ACC112 (cell line): ENCODE measurements around the gene BLVRA.
"Not testable (repeated sequence)": the region's sequence is repeated elsewhere in the genome, so short reads cannot be mapped to it uniquely, and the experiment has no call there.

Experiments
- H2AFZ ChIP-seq: fragments of 200-600 bp; sonication (generic); one replicate; pipeline ENCODE4 v1.6.0; 2017; ENCODE audit warnings: antibody characterized with exemption, low read length; ENCODE audit not compliant: unreplicated experiment
- H3K27ac ChIP-seq: fragments of 200-600 bp; sonication (generic); 2 replicates; pipeline ENCODE4 v1.5.1; 2014; ENCODE audit warnings: low read depth, mild to moderate bottlenecking, antibody characterized with exemption, low read length, moderate library complexity
- H3K27me3 ChIP-seq: fragments of 200-600 bp; sonication (generic); 2 replicates; pipeline ENCODE4 v1.6.1; 2014; ENCODE audit warnings: mild to moderate bottlenecking, antibody characterized with exemption, low read length, moderate library complexity, mixed read lengths; ENCODE audit not compliant: insufficient read depth
- H3K36me3 ChIP-seq: fragments of 200-600 bp; sonication (generic); 2 replicates; pipeline ENCODE4 v1.6.1; 2016; ENCODE audit warnings: mild to moderate bottlenecking, antibody characterized with exemption, low read length, moderate library complexity, mixed read lengths; ENCODE audit not compliant: insufficient read depth
- H3K4me1 ChIP-seq: fragments of 200-600 bp; sonication (generic); one replicate; pipeline ENCODE4 v1.6.1; 2016; ENCODE audit warnings: low read length, mixed read lengths; ENCODE audit not compliant: insufficient read depth, unreplicated experiment, control insufficient read depth
- H3K4me3 ChIP-seq: fragments of 200-600 bp; sonication (generic); 2 replicates; pipeline ENCODE4 v1.5.1; 2014; ENCODE audit warnings: mild to moderate bottlenecking, low read depth, low read length
- H3K79me2 ChIP-seq: fragments of 200-600 bp; sonication (generic); one replicate; pipeline ENCODE4 v1.6.0; 2016; ENCODE audit warnings: low read length; ENCODE audit not compliant: control insufficient read depth, unreplicated experiment, insufficient read depth

The BLVRA gene

DNA sequence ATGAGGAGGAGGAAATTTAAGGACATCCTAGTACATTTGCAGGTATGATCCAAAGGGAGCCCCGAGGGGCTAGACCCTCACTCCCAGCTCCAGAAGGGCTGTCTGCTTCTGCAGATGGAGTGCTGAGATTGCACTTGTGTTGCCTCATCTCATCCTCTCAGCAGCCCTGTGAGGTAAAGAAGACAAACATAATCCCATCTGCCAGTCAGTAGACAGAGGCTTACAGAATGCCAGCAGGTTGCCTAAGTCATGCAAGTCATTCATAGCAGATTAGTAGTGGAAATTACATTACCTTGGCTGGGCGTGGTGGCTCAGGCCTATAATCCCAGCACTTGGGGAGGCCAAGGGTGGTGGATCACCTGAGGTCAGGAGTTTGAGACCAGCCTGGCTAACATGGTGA is 45.4 kb downstream of the BLVRA start:
- no peaks in the 10 kb centered on the region for H3K79me2 ChIP-seq
- H3K4me1 ChIP-seq, result no peaks in the 10 kb centered on the region
- H3K36me3 ChIP-seq, result no peaks in the 10 kb centered on the region
- no peak overlapping the region for H2AFZ ChIP-seq
- no peak overlapping the region for H3K4me3 ChIP-seq
- H3K27ac ChIP-seq, result no peak overlapping the region
- H3K27me3 ChIP-seq, result no peaks in the 10 kb centered on the region

DNA sequence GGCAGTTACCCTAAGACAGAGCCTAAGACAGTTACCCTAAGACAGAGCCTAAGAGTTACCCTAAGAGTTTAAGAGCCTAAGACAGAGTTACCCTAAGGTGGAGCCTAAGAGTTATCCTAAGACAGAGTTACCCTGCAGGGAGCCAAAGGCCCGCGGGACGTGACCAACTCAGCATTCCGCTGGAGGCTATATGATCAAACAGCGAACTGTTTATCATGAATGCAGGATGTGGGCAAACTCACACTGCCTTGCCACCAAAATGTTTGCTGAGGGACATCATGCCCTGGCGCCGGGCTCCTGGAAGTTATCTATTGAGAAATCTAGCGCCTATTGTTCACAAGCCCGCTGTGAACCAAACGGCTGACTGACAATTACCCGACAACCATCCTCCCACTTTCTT is 49.9 kb downstream of the BLVRA start:
- Histone ChIP-seq H3K27me3 (no peaks in the 10 kb centered on the region), H3K79me2 (no peaks in the 10 kb centered on the region)

DNA sequence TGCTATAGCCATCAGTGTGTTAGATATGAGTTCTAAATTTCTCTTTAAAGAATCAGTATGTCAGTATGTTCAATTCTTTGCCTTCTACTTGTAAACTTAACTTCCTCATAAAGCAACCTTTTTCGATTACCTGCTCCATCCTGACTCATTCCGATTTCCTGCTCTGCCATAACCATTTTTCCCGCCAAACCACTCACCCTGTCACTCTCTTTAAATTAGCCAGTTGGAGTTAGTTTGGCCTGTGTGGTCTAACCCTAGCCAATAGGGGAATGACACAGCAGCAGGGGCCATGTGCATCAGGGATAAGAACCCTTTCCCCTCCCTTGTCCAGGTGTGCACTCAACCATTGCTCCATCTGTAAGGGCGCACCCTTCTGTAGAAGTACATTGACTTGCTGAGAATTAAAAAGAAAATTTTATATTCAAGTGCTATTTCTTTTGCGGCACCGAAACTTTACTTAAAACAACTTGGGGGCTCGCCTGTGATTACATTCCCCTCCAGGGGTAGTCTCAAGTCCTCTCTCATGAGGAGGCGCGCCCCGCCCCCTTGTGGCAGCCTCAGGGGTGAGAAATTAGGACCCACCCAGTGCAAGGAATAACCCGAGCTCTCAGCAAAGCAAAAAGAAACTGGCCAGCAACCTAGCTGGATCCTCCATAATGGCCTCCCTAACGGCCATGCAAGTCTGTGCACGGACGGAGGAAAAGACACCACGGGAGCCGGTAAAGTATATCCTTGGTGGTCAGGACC is 51.9 kb downstream of the BLVRA start:
- not testable (repeated sequence) for H3K36me3 ChIP-seq, H2AFZ ChIP-seq, H3K79me2 ChIP-seq, H3K4me1 ChIP-seq, H3K27ac ChIP-seq, H3K4me3 ChIP-seq
- peaks cover 18% of the 10 kb centered on the region for H3K27me3 ChIP-seq

More for the DNA sequence above, 49.9 kb downstream of the BLVRA start:
- Histone ChIP-seq H3K4me3 (no peak overlapping the region), H3K4me1 (no peaks in the 10 kb centered on the region), H2AFZ (no peak overlapping the region), H3K36me3 (no peaks in the 10 kb centered on the region), H3K27ac (no peak overlapping the region)

DNA sequence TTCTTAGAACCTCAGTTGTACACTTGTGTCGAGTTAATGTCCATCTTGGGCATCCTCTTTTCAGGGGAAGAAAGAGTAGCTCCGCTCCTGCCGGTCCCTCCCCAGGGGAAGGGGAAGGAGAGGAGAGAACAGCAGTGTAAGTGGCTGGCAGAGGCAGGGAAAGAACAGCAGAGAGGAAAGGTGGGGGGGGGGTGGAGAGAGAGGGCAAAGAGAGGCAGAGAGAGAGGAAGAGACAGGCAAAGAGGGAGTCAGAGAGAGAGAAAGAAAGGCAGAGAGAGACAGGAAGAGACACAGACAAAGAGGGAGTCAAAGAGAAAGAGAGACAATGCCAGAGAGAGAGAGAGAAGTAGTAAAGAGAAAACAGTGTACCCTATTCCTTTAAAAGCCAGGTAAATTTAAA is 56.9 kb downstream of the BLVRA start:
- no peaks in the 10 kb centered on the region for H3K79me2 ChIP-seq
- no peak overlapping the region for H3K4me3 ChIP-seq
- H3K36me3 ChIP-seq, result no peaks in the 10 kb centered on the region
- H3K27ac ChIP-seq, result no peak overlapping the region
- no peaks in the 10 kb centered on the region for H3K4me1 ChIP-seq
- no peak overlapping the region for H2AFZ ChIP-seq
- H3K27me3 ChIP-seq, result peaks cover 33% of the 10 kb centered on the region

DNA sequence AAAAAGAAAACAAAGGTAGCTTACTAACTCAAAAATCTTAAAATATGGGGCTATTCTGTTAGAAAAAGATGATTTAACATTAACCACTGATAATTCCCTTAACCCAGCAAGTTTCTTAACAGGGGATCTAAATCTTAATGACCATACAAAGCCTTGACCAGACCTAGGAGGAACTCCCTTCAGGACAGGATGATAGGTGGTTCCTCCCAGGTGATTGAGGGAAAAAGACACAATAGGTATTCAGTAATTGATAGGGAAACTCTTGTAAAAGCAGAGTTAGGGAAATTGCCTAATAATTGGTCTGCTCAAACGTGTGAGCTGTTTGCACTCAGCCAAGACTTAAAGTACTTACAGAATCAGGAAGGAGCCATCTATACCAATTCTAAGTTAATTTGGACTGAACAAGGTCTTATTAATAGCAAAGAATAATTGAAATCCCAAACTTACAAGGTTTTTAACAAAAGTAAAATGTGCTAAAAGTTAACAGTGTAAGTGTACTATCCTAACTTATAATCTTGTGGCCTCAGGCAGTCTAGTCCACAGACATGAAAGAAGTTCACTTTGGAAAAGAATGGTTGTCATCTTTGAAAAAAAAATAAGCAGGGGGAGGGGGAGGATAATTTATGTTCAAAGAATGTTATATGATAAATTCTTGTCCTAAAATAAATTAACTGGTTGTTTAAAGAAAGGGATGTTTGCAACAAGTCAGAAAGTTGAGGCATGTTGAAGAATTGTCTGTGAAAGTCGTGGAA is 57.7 kb downstream of the BLVRA start:
- not testable (repeated sequence) for H3K36me3 ChIP-seq, H3K4me3 ChIP-seq, H3K27ac ChIP-seq, H2AFZ ChIP-seq, H3K4me1 ChIP-seq, H3K79me2 ChIP-seq
- H3K27me3 ChIP-seq, result peaks cover 33% of the 10 kb centered on the region

DNA sequence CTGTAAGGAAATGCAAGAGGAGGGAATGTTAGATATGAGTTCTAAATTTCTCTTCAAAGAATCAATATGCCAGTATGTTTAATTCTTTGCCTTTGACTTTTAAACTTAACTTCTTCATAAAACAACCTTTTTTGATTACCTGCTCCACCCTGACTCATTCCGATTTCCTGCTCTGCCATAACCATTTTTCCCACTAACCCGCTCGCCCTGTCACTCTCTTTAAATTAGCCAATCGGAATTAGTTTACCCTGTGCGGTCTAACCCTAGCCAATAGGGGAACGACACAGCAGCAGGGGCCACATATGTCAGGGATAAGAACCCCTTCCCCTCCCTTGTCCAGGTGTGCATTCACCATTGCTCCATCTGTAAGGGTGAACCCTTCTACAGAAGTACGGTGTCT is 64.9 kb downstream of the BLVRA start:
- H3K4me3 ChIP-seq, H3K27ac ChIP-seq, H3K36me3 ChIP-seq, H3K79me2 ChIP-seq, H3K4me1 ChIP-seq, H2AFZ ChIP-seq: not testable (repeated sequence)
- H3K27me3 ChIP-seq, result peaks cover 61% of the 10 kb centered on the region

DNA sequence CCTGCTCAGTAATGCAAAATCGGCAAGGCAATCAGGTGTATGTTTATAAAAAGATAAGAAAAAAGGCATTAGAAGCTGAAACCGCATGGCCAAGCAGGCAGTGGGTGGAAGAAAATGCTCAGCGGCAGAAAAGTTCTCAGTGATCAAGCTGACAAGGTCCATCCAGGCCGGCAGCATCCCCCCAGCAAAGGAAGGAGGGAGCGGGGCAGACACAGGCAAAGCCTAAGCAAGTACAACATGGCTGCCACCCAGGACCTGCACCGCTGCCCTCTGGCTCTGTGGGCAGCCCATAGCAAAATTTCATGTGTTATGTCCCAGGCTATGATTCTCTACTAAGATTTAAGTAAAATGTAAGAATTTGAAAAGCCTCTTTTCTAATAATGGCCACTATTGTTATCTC is 65.5 kb downstream of the BLVRA start:
- Histone ChIP-seq H3K36me3 (no peaks in the 10 kb centered on the region), H3K4me3 (no peak overlapping the region), H2AFZ (no peak overlapping the region), H3K79me2 (no peaks in the 10 kb centered on the region), H3K27ac (no peak overlapping the region), H3K27me3 (peaks cover 66% of the 10 kb centered on the region), H3K4me1 (no peaks in the 10 kb centered on the region)

DNA sequence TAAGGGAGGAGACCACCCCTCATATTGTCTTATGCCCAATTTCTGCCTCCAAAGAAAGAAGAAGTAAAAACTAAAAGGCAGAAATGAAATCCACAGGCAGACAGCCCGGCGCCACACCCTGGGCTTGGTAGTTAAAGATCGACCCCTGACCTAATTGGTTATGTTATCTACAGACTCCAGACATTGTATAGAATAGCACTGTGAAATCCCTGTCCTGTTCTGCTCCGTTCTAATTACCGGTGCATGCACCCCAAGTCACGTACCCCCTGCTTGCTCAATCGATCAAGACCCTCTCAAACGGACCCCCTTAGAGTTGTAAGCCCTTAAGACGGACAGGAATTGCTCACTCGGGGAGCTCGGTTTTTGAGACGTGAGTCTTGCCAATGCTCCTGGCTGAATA is 66.0 kb downstream of the BLVRA start:
- not testable (repeated sequence) for H3K36me3 ChIP-seq, H3K79me2 ChIP-seq, H2AFZ ChIP-seq, H3K4me1 ChIP-seq, H3K4me3 ChIP-seq, H3K27ac ChIP-seq
- H3K27me3 ChIP-seq, result peaks cover 71% of the 10 kb centered on the region

DNA sequence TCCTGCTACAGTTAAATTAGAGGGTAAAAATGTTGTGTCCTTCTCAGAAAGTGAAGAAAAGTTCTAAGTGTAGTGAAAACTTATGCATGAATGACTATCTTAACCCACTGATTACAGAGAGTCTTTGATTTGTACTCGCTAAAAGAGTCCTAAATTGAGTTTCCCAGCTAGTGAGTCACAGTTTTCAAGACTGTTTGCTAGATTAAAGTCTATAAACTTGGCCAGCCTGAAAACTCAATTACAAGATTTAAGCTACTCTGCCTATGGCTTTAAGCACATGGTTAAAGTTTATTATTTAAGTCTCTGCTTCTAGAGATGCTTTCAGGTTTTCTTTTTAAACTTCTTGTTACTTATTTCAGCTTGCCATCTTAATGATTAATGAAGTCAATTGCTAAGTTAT is 66.5 kb downstream of the BLVRA start:
- no peaks in the 10 kb centered on the region for H3K36me3 ChIP-seq
- H3K79me2 ChIP-seq, result no peaks in the 10 kb centered on the region
- H3K27ac ChIP-seq, result no peak overlapping the region
- H3K4me3 ChIP-seq, result no peak overlapping the region
- H3K27me3 ChIP-seq, result peaks cover 68% of the 10 kb centered on the region
- no peak overlapping the region for H2AFZ ChIP-seq
- H3K4me1 ChIP-seq, result no peaks in the 10 kb centered on the region

DNA sequence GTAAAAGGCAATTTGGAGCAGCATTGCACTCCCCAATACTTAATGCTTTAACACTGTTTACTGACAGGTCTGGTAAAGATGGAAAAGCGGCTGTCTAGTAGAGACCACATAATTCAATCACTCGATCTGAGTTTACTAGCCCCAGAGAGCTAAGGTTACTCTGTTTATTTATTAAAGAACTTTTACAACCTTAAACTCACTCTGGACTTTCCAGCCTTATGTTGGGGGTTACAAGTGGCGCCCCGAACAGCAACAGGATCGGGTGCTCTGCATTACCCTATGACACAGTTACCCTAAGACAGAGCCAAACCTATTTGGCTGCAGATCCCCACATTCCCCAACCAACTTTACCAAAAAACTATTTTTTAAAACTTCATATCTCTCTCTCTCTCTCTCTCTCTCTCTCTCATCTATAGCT is 66.9 kb downstream of the BLVRA start:
- no peak overlapping the region for H3K27ac ChIP-seq

DNA sequence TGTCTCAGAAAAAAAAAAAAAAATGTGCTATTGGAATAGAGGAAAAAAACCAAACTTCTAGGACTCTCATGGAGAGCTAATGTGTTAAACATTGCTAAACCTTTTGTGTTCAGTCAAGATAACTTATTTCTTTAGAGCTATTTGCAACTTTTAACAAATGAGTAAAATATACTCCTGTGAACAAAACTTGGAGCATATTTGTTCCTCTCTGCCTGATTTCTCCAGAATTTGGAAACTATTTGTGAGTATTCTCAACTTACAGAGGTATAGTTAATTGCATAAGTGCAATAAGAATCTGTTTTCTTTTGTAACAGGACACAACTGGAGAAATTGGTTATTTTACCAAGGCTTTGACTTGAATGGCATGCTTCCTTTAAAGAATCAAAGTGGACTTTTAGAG is 72.4 kb downstream of the BLVRA start:
- not testable (repeated sequence) for H3K27ac ChIP-seq, H3K4me1 ChIP-seq, H2AFZ ChIP-seq, H3K36me3 ChIP-seq, H3K79me2 ChIP-seq, H3K4me3 ChIP-seq
- peaks cover 33% of the 10 kb centered on the region for H3K27me3 ChIP-seq

More for the DNA sequence above, 66.9 kb downstream of the BLVRA start:
- H3K79me2 ChIP-seq, result no peaks in the 10 kb centered on the region
- H3K27me3 ChIP-seq, result peaks cover 68% of the 10 kb centered on the region
- H3K36me3 ChIP-seq, result no peaks in the 10 kb centered on the region
- no peak overlapping the region for H2AFZ ChIP-seq
- H3K4me3 ChIP-seq, result no peak overlapping the region
- H3K4me1 ChIP-seq, result no peaks in the 10 kb centered on the region
